IgD-negative memory B cell (primary cell): ENCODE data around the gene PSMD6. TPM values are rescaled to one million over a fixed set of nuclear protein-coding genes. Genes with fewer than 3 reads are reported as not detected.

ENCODE experiments used
- H3K27ac Mint-ChIP-seq, 3 donors: one replicate each; pipeline ENCODE4 v1.8.0; 2020 to 2022; ENCODE audit warnings: mild to moderate bottlenecking in 3 of 3, mixed read lengths in 3 of 3, moderate library complexity in 1 of 3
- H3K27me3 Mint-ChIP-seq: one replicate; pipeline ENCODE4 v1.8.0; 2021; ENCODE audit warnings: mixed read lengths
- H3K36me3 Mint-ChIP-seq: one replicate; pipeline ENCODE4 v1.8.0; 2020; ENCODE audit warnings: mild to moderate bottlenecking, mixed read lengths
- H3K4me1 Mint-ChIP-seq, 3 donors: one replicate each; pipeline ENCODE4 v1.8.0; 2020 to 2022; ENCODE audit warnings: mixed read lengths in 3 of 3, mild to moderate bottlenecking in 1 of 3
- H3K4me3 Mint-ChIP-seq, 4 donors: one replicate each; pipeline ENCODE4 v1.8.0; 2020 to 2022; ENCODE audit warnings: mild to moderate bottlenecking in 4 of 4, mixed read lengths in 4 of 4, moderate library complexity in 3 of 4
- H3K9me3 Mint-ChIP-seq, 3 donors: one replicate each; pipeline ENCODE4 v1.8.0; 2020 to 2021; ENCODE audit warnings: mixed read lengths in 3 of 3, mild to moderate bottlenecking in 1 of 3
- polyA plus RNA-seq: library from polyadenylated mRNA; unstranded; fragments of 300-500 nt; fragmentation: Illumina TruSeq; gene quantifications from one replicate; pipeline ENCODE4 v1.2.3, GENCODE V29; 2021

PSMD6 gene
- polyA plus RNA-seq, 1 donor from 2014 or later: 97.6 TPM

DNA sequence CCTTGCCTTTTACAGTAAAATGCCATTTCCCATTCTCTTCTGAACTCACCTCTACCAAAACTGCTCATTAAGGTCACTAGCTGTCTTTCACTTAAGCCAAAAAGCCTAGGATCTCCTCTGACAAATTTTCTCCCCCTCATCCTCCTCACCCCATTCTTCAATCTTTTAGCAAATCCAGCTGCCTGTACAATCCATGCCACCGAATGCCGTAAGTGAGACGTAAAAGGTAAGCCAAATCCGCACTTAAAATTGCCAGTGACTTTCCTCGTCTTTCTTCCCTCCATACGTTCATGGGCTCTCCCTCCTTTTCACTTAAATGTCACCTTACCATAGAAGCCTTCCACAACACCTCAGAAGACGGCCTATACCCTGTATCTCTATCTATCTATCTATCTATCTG is 13.8 kb downstream of the PSMD6 start:
- Mint-ChIP-seq H3K4me3 (no peak overlapping the region), H3K27ac (peak overlapping the region in 1 of 3 donors; percentile 78), H3K9me3 (no peaks in the 10 kb centered on the region), H3K36me3 (peaks cover 4% of the 10 kb centered on the region), H3K4me1 (peaks cover 1 to 3% (median 2%) of the 10 kb centered on the region in 3 donors), H3K27me3 (no peaks in the 10 kb centered on the region)

DNA sequence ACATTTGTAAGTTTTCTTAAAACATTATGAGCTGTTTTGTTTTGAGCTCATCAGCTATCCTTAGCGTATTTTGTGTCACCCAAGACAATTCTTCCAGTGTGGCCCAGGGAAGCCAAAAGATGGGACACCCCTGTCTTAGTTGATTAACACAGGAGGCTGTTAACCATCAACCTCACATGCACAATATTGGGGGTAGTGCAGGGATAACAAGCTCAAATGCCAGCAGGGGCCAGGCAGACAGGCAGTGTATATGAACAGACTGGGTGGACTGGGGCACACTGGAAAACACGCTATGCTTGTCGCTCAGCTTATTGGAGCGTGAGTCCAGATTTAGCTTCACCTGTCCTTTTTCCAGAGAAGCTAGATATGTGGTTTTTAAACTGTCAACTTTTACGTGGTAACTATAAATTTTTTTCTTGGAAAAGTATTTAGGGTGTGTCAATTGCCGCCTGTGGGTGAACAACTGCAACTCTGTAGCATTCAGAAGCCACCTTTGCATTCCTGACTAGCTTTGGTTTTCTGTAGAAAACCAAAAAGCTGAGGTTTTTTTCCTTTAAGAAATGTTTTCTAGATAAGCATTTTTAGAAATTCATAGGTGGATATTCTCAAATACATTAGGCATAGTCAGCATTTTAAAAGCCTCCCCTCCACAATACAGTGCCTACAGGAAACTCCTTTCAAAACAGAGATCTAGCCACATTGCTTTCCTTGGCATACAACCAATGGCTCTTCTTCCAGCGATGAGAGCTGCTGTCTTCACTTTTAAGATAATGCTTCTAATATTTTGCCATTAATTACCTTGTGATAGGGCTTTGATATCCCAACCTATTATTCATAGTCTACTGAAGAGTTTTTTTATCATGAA is 14.6 kb downstream of the PSMD6 start:
- H3K27ac Mint-ChIP-seq: peak overlapping the region in 1 of 3 donors; percentile 33
- no peak overlapping the region for H3K4me3 Mint-ChIP-seq
- peaks cover 0 to 3% (median 0%) of the 10 kb centered on the region in 3 donors for H3K4me1 Mint-ChIP-seq
- H3K9me3 Mint-ChIP-seq: no peaks in the 10 kb centered on the region
- no peaks in the 10 kb centered on the region for H3K27me3 Mint-ChIP-seq
- H3K36me3 Mint-ChIP-seq: peaks cover 4% of the 10 kb centered on the region

GRCh38 chr3:64008017-64008416 is 15.3 kb downstream of the PSMD6 start:
- Mint-ChIP-seq H3K27me3 (no peaks in the 10 kb centered on the region), H3K9me3 (no peaks in the 10 kb centered on the region), H3K36me3 (peaks cover 4% of the 10 kb centered on the region), H3K4me3 (no peak overlapping the region), H3K27ac (peak overlapping the region in 1 of 3 donors; percentile 33), H3K4me1 (peaks cover 0 to 3% (median 0%) of the 10 kb centered on the region in 3 donors)

GRCh38 chr3:64003589-64003988 is 19.7 kb downstream of the PSMD6 start:
- Mint-ChIP-seq H3K36me3 (peaks cover 2% of the 10 kb centered on the region), H3K9me3 (no peaks in the 10 kb centered on the region)

GRCh38 chr3:64002233-64002632 is 21.1 kb downstream of the PSMD6 start:
- Mint-ChIP-seq H3K4me3 (no peak overlapping the region), H3K4me1 (peaks cover 0 to 2% (median 0%) of the 10 kb centered on the region in 3 donors), H3K9me3 (no peaks in the 10 kb centered on the region), H3K27me3 (no peaks in the 10 kb centered on the region), H3K27ac (peak overlapping the region in 1 of 3 donors; percentile 49), H3K36me3 (peaks cover 2% of the 10 kb centered on the region)

More at GRCh38 chr3:64003589-64003988, 19.7 kb downstream of the PSMD6 start:
- Mint-ChIP-seq H3K27ac (no peak overlapping the region), H3K4me1 (peaks cover 0 to 2% (median 0%) of the 10 kb centered on the region in 3 donors), H3K27me3 (no peaks in the 10 kb centered on the region), H3K4me3 (no peak overlapping the region)

DNA sequence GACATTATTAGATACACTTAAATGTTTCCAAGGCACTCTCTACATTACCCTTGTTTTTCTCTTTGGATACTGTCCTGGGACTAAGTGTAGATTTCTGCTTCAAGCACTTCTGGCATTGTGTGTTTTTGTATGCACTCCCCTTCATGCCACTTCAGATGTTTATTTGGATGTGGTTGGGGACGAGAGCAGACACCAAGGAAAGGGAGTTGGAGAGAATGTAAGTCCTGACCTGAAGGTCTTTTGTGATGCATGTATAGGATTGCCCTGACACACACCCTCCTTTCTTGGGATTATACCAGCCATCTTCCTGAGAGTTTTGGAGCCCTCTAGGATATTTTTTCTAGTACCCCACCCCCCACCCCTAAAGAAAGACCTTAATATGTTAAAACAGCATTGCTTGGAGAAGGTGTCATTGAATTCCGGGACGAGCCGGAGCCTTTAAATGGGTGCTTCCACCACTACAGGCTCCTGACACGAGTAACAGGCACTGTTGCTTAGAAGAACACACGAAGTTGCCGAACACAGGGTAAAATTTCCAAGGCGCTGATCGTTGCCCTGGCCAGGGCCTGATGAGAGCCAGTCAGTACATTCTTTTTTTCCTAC is 22.7 kb downstream of the PSMD6 start:
- H3K27ac Mint-ChIP-seq: peak overlapping the region in 1 of 3 donors; percentile 30
- peaks cover 6% of the 10 kb centered on the region for H3K36me3 Mint-ChIP-seq

GRCh38 chr3:63998852-63999754 is 24.2 kb downstream of the PSMD6 start:
- H3K36me3 Mint-ChIP-seq: peaks cover 6% of the 10 kb centered on the region

More for the DNA sequence above, 22.7 kb downstream of the PSMD6 start:
- peaks cover 0 to 2% (median 0%) of the 10 kb centered on the region in 3 donors for H3K4me1 Mint-ChIP-seq
- H3K9me3 Mint-ChIP-seq: no peaks in the 10 kb centered on the region
- no peak overlapping the region for H3K4me3 Mint-ChIP-seq
- no peaks in the 10 kb centered on the region for H3K27me3 Mint-ChIP-seq

DNA sequence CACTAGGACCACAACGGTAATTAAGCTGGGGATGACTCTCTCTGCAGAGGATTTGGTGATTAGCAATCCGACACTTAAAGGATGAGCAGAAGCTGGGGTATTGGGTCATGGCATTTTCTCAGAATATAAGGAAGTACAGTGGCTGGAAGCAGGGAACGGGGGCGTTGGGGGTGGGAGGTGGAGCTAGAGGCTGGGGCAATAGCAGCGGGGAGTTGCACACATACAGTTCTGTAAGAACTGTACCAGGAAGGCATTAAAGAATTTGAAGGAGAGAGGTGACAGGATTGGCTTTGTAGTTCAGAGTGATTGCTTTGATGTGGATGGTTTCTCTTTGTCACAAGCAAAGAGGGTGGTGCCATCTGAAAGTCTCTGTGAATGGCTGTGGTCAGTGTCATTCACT is 28.2 kb downstream of the PSMD6 start:
- H3K27ac Mint-ChIP-seq: no peak overlapping the region
- no peaks in the 10 kb centered on the region for H3K9me3 Mint-ChIP-seq
- no peak overlapping the region for H3K4me3 Mint-ChIP-seq
- H3K4me1 Mint-ChIP-seq: peaks cover 0 to 5% (median 4%) of the 10 kb centered on the region in 3 donors
- peaks cover 4% of the 10 kb centered on the region for H3K36me3 Mint-ChIP-seq
- H3K27me3 Mint-ChIP-seq: no peaks in the 10 kb centered on the region

More at GRCh38 chr3:63998852-63999754, 24.2 kb downstream of the PSMD6 start:
- Mint-ChIP-seq H3K27me3 (no peaks in the 10 kb centered on the region), H3K4me1 (peaks cover 0 to 5% (median 0%) of the 10 kb centered on the region in 3 donors), H3K4me3 (no peak overlapping the region), H3K9me3 (no peaks in the 10 kb centered on the region), H3K27ac (peak overlapping the region in 1 of 3 donors; percentile 40)

GRCh38 chr3:63993653-63994079 is 29.6 kb downstream of the PSMD6 start:
- H3K4me3 Mint-ChIP-seq: no peak overlapping the region
- peaks cover 4% of the 10 kb centered on the region for H3K36me3 Mint-ChIP-seq
- H3K4me1 Mint-ChIP-seq: peaks cover 0 to 5% (median 4%) of the 10 kb centered on the region in 3 donors
- no peaks in the 10 kb centered on the region for H3K9me3 Mint-ChIP-seq
- no peak overlapping the region for H3K27ac Mint-ChIP-seq
- H3K27me3 Mint-ChIP-seq: no peaks in the 10 kb centered on the region

- Mint-ChIP-seq H3K4me3 (no peak overlapping the region), H3K27me3 (no peaks in the 10 kb centered on the region), H3K36me3 (peaks cover 4% of the 10 kb centered on the region), H3K4me1 (peaks cover 0 to 5% (median 4%) of the 10 kb centered on the region in 3 donors), H3K27ac (peak overlapping the region in 1 of 3 donors; percentile 71), H3K9me3 (no peaks in the 10 kb centered on the region)
Measured at GRCh38 chr3:63992516-63993209, 30.6 kb downstream of the PSMD6 start.

DNA sequence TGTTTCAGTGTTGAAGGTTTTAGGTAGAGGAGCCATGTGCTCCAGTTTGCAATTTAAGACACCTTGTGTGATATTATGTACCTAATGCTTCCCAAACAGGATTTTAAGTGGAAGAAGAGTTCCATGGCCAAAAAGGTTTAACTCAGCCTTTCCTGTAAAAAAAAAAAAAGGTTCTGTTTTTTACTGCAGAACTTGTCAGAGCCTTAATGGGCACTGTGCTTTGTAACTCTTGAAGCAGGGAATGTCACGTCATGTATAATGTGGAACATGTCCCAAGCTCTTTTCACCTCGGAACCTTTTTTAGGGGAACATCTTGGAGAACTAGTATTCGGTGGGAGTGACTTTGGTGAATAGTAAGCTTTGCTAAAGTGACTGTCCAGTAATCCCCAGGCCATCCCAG is 31.6 kb downstream of the PSMD6 start:
- Mint-ChIP-seq H3K4me1 (peaks cover 0 to 5% (median 4%) of the 10 kb centered on the region in 3 donors), H3K36me3 (peaks cover 4% of the 10 kb centered on the region), H3K4me3 (peak overlapping the region in 1 of 4 donors; percentile 35), H3K9me3 (no peaks in the 10 kb centered on the region), H3K27ac (no peak overlapping the region), H3K27me3 (no peaks in the 10 kb centered on the region)

DNA sequence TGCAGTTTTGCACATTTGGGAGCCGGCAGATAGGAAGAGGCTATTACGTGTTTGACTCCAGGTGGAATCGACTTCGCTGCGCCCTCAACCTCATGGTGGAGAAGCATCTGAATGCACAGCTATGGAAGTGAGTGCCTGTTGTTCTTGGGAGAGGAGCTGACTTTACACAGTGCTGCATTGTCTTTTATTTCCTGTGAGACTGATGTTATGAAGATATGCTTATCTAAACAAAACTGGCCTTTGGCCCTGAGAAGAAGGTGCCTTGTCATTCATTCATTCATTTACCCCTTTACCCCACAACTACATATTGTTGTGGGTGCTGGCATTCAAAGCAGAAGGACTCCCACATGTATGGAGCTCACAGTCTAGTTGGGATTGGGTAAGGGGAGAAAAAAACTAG is 32.6 kb downstream of the PSMD6 start:
- H3K27ac Mint-ChIP-seq: peak overlapping the region in 1 of 3 donors; percentile 44
- H3K9me3 Mint-ChIP-seq: no peaks in the 10 kb centered on the region
- H3K4me3 Mint-ChIP-seq: no peak overlapping the region
- H3K36me3 Mint-ChIP-seq: no peaks in the 10 kb centered on the region
- H3K27me3 Mint-ChIP-seq: no peaks in the 10 kb centered on the region
- H3K4me1 Mint-ChIP-seq: peaks cover 0 to 5% (median 4%) of the 10 kb centered on the region in 3 donors

DNA sequence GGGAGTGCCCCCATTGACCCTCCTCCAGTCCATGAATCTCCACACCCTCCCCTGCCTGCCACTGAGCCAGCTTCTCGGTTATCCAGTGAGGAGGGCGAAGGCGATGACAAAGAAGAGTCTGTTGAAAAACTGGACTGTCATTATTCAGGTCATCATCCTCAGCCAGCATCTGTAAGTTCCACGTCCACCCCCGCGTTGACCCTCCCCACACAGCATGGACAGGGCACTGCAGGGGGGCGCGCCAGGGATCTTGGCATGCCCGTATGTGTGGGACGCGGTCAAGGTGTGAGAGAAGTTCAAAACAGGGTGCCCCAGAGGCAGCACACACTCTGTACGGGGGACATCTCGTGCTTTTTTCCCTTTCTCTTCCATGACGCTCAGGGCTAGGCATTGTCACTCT is 33.1 kb downstream of the PSMD6 start:
- Mint-ChIP-seq H3K4me3 (no peak overlapping the region), H3K27ac (peak overlapping the region in 1 of 3 donors; percentile 44), H3K36me3 (peaks cover 3% of the 10 kb centered on the region), H3K9me3 (no peaks in the 10 kb centered on the region), H3K27me3 (no peaks in the 10 kb centered on the region), H3K4me1 (peaks cover 0 to 5% (median 4%) of the 10 kb centered on the region in 3 donors)

GRCh38 chr3:63988943-63989342 is 34.4 kb downstream of the PSMD6 start:
- no peaks in the 10 kb centered on the region for H3K27me3 Mint-ChIP-seq
- H3K27ac Mint-ChIP-seq: peak overlapping the region in 1 of 3 donors; percentile 29
- H3K4me1 Mint-ChIP-seq: peaks cover 0 to 5% (median 0%) of the 10 kb centered on the region in 3 donors
- H3K9me3 Mint-ChIP-seq: no peaks in the 10 kb centered on the region
- H3K4me3 Mint-ChIP-seq: no peak overlapping the region
- H3K36me3 Mint-ChIP-seq: peaks cover 3% of the 10 kb centered on the region
